Neuron (in vitro differentiated cells): ENCODE results near the gene HBA2.
"Not testable (repeated sequence)": the region's sequence is repeated elsewhere in the genome, so short reads cannot be mapped to it uniquely, and the experiment has no call there.

Experiments
- H2AFZ ChIP-seq: one replicate; pipeline ENCODE4 v1.6.1; 2013; ENCODE audit warnings: low read depth, mild to moderate bottlenecking, inconsistent platforms, low read length, moderate library complexity
- H3K27me3 ChIP-seq: one replicate; pipeline ENCODE4 v1.6.1; 2013; ENCODE audit warnings: low read length; ENCODE audit not compliant: insufficient read depth
- H3K36me3 ChIP-seq: one replicate; pipeline ENCODE4 v1.6.1; 2013; ENCODE audit warnings: low read length; ENCODE audit not compliant: insufficient read depth
- H3K4me1 ChIP-seq: one replicate; pipeline ENCODE4 v1.6.1; 2013; ENCODE audit warnings: low read length; ENCODE audit not compliant: insufficient read depth
- H3K4me3 ChIP-seq: 2 replicates; pipeline ENCODE4 v1.5.1; 2013; ENCODE audit warnings: mild to moderate bottlenecking, low read length, moderate library complexity
- H3K9me3 ChIP-seq: one replicate; pipeline ENCODE4 v1.6.1; 2013; ENCODE audit warnings: low read length

HBA2 gene

DNA sequence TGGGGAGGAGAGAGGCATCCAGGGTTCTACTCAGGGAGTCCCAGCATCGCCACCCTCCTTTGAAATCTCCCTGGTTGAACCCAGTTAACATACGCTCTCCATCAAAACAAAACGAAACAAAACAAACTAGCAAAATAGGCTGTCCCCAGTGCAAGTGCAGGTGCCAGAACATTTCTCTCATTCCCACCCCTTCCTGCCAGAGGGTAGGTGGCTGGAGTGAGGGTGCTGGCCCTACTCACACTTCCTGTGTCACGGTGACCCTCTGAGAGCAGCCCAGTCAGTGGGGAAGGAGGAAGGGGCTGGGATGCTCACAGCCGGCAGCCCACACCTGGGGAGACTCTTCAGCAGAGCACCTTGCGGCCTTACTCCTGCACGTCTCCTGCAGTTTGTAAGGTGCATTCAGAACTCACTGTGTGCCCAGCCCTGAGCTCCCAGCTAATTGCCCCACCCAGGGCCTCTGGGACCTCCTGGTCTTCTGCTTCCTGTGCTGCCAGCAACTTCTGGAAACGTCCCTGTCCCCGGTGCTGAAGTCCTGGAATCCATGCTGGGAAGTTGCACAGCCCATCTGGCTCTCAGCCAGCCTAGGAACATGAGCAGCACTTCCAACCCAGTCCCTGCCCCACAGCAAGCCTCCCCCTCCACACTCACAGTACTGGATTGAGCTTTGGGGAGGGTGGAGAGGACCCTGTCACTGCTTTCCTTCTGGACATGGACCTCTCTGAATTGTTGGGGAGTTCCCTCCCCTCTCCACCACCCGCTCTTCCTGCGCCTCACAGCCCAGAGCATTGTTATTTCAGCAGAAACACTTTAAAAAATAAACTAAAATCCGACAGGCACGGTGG, 1.5 kb downstream of the HBA2 start:
- not testable (repeated sequence) for H3K36me3 ChIP-seq, H3K4me1 ChIP-seq, H2AFZ ChIP-seq, H3K4me3 ChIP-seq, H3K9me3 ChIP-seq
- H3K27me3 ChIP-seq, result peaks cover 55% of the 10 kb centered on the region

GRCh38 chr16:175011-175949, 2.6 kb downstream of the HBA2 start:
- H3K4me1 ChIP-seq, result peaks cover 3% of the 10 kb centered on the region
- no peaks in the 10 kb centered on the region for H3K9me3 ChIP-seq
- H2AFZ ChIP-seq, result no peak overlapping the region
- peaks cover 48% of the 10 kb centered on the region for H3K27me3 ChIP-seq
- H3K36me3 ChIP-seq, result no peaks in the 10 kb centered on the region
- no peak overlapping the region for H3K4me3 ChIP-seq

DNA sequence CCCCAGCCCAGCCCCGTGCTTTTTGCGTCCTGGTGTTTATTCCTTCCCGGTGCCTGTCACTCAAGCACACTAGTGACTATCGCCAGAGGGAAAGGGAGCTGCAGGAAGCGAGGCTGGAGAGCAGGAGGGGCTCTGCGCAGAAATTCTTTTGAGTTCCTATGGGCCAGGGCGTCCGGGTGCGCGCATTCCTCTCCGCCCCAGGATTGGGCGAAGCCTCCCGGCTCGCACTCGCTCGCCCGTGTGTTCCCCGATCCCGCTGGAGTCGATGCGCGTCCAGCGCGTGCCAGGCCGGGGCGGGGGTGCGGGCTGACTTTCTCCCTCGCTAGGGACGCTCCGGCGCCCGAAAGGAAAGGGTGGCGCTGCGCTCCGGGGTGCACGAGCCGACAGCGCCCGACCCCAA, 3.3 kb downstream of the HBA2 start:
- not testable (repeated sequence) for H2AFZ ChIP-seq, H3K4me3 ChIP-seq, H3K36me3 ChIP-seq, H3K9me3 ChIP-seq, H3K4me1 ChIP-seq
- peaks cover 43% of the 10 kb centered on the region for H3K27me3 ChIP-seq

DNA sequence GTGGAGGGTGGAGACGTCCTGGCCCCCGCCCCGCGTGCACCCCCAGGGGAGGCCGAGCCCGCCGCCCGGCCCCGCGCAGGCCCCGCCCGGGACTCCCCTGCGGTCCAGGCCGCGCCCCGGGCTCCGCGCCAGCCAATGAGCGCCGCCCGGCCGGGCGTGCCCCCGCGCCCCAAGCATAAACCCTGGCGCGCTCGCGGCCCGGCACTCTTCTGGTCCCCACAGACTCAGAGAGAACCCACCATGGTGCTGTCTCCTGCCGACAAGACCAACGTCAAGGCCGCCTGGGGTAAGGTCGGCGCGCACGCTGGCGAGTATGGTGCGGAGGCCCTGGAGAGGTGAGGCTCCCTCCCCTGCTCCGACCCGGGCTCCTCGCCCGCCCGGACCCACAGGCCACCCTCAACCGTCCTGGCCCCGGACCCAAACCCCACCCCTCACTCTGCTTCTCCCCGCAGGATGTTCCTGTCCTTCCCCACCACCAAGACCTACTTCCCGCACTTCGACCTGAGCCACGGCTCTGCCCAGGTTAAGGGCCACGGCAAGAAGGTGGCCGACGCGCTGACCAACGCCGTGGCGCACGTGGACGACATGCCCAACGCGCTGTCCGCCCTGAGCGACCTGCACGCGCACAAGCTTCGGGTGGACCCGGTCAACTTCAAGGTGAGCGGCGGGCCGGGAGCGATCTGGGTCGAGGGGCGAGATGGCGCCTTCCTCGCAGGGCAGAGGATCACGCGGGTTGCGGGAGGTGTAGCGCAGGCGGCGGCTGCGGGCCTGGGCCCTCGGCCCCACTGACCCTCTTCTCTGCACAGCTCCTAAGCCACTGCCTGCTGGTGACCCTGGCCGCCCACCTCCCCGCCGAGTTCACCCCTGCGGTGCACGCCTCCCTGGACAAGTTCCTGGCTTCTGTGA, 4.1 kb downstream of the HBA2 start, which contains the start of gene HBA1:
Gene HBA1, plus strand, starts transcription at position 204 of the 906 bp plus-strand sequence. Its CDS starts 37 bp downstream, at position 241.
- H3K36me3 ChIP-seq, H2AFZ ChIP-seq, H3K4me3 ChIP-seq, H3K4me1 ChIP-seq, H3K9me3 ChIP-seq: not testable (repeated sequence)
- peaks cover 38% of the 10 kb centered on the region for H3K27me3 ChIP-seq

DNA sequence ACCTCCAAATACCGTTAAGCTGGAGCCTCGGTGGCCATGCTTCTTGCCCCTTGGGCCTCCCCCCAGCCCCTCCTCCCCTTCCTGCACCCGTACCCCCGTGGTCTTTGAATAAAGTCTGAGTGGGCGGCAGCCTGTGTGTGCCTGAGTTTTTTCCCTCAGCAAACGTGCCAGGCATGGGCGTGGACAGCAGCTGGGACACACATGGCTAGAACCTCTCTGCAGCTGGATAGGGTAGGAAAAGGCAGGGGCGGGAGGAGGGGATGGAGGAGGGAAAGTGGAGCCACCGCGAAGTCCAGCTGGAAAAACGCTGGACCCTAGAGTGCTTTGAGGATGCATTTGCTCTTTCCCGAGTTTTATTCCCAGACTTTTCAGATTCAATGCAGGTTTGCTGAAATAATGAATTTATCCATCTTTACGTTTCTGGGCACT, 4.7 kb downstream of the HBA2 start:
- Histone ChIP-seq H3K9me3 (no peaks in the 10 kb centered on the region), H3K36me3 (no peaks in the 10 kb centered on the region), H3K4me1 (peaks cover 8% of the 10 kb centered on the region), H3K27me3 (peaks cover 37% of the 10 kb centered on the region), H2AFZ (no peak overlapping the region), H3K4me3 (no peak overlapping the region)

DNA sequence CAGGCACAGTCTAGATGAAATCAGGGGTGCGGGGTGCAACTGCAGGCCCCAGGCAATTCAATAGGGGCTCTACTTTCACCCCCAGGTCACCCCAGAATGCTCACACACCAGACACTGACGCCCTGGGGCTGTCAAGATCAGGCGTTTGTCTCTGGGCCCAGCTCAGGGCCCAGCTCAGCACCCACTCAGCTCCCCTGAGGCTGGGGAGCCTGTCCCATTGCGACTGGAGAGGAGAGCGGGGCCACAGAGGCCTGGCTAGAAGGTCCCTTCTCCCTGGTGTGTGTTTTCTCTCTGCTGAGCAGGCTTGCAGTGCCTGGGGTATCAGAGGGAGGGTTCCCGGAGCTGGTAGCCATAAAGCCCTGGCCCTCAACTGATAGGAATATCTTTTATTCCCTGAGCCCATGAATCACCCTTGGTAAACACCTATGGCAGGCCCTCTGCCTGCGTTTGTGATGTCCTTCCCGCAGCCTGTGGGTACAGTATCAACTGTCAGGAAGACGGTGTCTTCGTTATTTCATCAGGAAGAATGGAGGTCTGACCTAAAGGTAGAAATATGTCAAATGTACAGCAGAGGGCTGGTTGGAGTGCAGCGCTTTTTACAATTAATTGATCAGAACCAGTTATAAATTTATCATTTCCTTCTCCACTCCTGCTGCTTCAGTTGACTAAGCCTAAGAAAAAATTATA, 5.4 kb downstream of the HBA2 start:
- Histone ChIP-seq H3K9me3 (no peaks in the 10 kb centered on the region), H3K4me3 (no peak overlapping the region), H3K27me3 (peaks cover 36% of the 10 kb centered on the region), H3K36me3 (peaks cover 3% of the 10 kb centered on the region), H2AFZ (no peak overlapping the region), H3K4me1 (peaks cover 8% of the 10 kb centered on the region)

GRCh38 chr16:178668-179015, 6.0 kb downstream of the HBA2 start:
- H3K4me1 ChIP-seq, result peaks cover 8% of the 10 kb centered on the region
- peaks cover 32% of the 10 kb centered on the region for H3K27me3 ChIP-seq
- peaks cover 4% of the 10 kb centered on the region for H3K36me3 ChIP-seq
- H2AFZ ChIP-seq, result no peak overlapping the region
- H3K4me3 ChIP-seq, result no peak overlapping the region
- H3K9me3 ChIP-seq, result no peaks in the 10 kb centered on the region

DNA sequence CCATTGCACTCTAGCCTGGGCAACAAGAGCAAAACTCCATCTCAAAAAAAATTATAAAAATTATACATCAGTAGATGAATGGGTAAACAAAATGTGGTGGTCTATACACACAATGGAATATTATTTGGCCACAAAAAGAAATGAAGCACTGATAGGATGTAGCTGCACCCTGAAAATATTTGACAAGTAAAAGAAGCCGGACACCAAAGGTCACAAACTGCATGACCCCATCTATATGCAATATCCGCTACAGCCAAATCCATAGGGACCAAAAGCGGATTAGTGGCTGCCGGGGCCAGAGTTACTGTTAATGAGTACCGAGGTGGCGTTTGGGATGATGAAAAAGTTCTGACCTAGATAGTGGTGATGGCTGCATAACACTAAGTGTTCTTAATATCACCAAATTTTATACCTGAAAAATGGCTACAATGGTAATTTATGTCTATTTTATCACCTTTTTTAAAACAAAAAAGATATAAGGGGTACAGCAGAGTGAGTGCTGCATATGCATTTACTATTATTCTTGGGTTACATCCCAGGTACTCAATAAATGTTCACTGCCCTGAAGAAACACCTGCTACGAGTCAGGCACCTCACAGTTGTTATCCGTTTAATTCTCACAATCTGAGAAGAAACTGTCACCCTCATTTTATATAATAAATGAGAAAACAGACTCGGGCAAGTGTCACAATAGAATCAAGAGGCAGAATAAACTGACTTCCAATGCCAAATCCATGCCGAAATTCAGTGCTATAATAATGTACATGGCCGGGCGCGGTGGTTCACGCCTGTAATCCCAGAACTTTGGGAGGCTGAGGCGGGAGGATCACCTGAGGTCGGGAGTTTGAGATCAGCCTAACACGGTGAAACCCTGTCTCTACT, 6.8 kb downstream of the HBA2 start:
- Histone ChIP-seq H3K4me1 (peaks cover 8% of the 10 kb centered on the region), H3K4me3 (no peak overlapping the region), H3K27me3 (peaks cover 30% of the 10 kb centered on the region), H2AFZ (no peak overlapping the region), H3K36me3 (peaks cover 6% of the 10 kb centered on the region), H3K9me3 (no peaks in the 10 kb centered on the region)

GRCh38 chr16:180101-180675, 7.5 kb downstream of the HBA2 start, which contains the start of gene HBQ1:
Gene HBQ1, plus strand, starts transcription at chr16:180459. Its CDS starts 28 bp downstream, at chr16:180487.
- peaks cover 8% of the 10 kb centered on the region for H3K4me1 ChIP-seq
- no peaks in the 10 kb centered on the region for H3K9me3 ChIP-seq
- no peak within 1 kb of the TSS for H2AFZ ChIP-seq
- peaks cover 9% of the 10 kb centered on the region for H3K36me3 ChIP-seq
- H3K27me3 ChIP-seq, result peaks cover 23% of the 10 kb centered on the region
- H3K4me3 ChIP-seq, result peak within 1 kb of the TSS; percentile 29

DNA sequence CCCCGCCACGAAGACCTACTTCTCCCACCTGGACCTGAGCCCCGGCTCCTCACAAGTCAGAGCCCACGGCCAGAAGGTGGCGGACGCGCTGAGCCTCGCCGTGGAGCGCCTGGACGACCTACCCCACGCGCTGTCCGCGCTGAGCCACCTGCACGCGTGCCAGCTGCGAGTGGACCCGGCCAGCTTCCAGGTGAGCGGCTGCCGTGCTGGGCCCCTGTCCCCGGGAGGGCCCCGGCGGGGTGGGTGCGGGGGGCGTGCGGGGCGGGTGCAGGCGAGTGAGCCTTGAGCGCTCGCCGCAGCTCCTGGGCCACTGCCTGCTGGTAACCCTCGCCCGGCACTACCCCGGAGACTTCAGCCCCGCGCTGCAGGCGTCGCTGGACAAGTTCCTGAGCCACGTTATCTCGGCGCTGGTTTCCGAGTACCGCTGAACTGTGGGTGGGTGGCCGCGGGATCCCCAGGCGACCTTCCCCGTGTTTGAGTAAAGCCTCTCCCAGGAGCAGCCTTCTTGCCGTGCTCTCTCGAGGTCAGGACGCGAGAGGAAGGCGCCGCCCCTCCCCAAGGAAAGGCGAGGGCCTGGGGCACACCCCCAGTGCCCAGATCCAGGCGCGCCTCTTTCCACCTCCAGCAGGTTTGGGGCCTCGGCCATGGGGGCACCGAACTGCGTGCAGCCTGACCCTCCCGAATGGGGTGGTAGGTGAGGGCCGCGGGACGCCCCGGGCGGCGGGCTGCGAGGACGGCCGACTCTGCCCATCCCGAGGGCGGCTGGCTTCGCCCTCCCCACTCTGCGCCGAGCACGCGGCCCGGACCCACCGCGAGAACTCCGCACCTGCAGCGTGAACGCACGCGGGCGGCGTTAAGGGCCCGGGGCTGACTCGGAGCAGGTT, 8.2 kb downstream of the HBA2 start:
- Histone ChIP-seq H3K4me1 (peaks cover 8% of the 10 kb centered on the region), H2AFZ (no peak overlapping the region), H3K27me3 (peaks cover 17% of the 10 kb centered on the region), H3K36me3 (peaks cover 15% of the 10 kb centered on the region), H3K4me3 (peak overlapping the region; percentile 29), H3K9me3 (no peaks in the 10 kb centered on the region)
